ENCODE measurements around the gene PTPRZ1.

Gene PTPRZ1

DNA sequence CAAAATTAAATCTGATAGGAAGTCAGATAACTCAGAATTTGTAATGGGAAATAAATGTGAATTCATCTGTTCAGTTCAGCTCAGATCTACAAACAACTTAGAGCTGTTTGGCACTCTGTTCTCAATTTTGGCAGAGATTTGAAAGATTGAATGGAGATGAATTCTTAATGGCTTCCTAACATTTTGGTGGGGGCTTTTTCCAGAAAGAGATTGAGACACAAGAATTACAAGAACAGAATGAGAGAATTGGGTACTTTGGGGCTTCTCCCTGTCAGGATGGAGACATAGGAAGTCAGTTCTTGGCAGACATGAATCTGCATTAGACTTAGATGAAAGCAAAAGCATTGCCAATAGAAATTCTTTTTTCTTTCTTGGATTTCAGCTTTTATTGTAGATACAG lies 39.0 kb upstream of the PTPRZ1 start:
- TF ChIP-seq, protein P1, sequence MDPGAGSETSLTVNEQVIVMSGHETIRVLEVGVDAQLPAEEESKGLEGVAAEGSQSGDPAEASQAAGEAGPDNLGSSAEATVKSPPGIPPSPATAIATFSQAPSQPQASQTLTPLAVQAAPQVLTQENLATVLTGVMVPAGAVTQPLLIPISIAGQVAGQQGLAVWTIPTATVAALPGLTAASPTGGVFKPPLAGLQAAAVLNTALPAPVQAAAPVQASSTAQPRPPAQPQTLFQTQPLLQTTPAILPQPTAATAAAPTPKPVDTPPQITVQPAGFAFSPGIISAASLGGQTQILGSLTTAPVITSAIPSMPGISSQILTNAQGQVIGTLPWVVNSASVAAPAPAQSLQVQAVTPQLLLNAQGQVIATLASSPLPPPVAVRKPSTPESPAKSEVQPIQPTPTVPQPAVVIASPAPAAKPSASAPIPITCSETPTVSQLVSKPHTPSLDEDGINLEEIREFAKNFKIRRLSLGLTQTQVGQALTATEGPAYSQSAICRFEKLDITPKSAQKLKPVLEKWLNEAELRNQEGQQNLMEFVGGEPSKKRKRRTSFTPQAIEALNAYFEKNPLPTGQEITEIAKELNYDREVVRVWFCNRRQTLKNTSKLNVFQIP (CRISPR knock-in tag; IDR thresholded peaks at IDR 0.05; ENCODE audit: borderline replicate concordance, low read depth) = no peak
- TF ChIP-seq, protein P2, sequence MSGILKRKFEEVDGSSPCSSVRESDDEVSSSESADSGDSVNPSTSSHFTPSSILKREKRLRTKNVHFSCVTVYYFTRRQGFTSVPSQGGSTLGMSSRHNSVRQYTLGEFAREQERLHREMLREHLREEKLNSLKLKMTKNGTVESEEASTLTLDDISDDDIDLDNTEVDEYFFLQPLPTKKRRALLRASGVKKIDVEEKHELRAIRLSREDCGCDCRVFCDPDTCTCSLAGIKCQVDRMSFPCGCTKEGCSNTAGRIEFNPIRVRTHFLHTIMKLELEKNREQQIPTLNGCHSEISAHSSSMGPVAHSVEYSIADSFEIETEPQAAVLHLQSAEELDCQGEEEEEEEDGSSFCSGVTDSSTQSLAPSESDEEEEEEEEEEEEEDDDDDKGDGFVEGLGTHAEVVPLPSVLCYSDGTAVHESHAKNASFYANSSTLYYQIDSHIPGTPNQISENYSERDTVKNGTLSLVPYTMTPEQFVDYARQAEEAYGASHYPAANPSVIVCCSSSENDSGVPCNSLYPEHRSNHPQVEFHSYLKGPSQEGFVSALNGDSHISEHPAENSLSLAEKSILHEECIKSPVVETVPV (CRISPR knock-in tag; IDR thresholded peaks at IDR 0.05) = no peak
- no peak for ATAC-seq

DNA sequence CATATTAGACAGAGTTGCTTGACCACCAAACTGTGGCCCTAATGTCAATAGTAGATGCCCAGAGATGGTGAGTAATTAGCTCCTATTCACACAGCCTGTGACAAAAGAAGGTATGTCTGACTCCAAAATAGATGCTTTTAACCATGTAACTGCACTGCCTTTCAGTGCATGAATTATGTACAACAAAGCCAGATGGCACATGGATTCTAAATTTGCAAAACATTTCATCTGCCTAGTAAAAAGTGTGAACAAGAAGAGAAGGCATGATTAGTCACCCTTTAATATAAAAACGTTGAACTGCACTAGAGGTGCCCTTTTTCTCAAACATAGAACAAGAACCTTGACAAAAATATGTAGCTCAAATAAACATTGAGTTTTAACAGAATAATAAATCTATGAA lies 35.5 kb upstream of the PTPRZ1 start:
- TF ChIP-seq, protein P3, sequence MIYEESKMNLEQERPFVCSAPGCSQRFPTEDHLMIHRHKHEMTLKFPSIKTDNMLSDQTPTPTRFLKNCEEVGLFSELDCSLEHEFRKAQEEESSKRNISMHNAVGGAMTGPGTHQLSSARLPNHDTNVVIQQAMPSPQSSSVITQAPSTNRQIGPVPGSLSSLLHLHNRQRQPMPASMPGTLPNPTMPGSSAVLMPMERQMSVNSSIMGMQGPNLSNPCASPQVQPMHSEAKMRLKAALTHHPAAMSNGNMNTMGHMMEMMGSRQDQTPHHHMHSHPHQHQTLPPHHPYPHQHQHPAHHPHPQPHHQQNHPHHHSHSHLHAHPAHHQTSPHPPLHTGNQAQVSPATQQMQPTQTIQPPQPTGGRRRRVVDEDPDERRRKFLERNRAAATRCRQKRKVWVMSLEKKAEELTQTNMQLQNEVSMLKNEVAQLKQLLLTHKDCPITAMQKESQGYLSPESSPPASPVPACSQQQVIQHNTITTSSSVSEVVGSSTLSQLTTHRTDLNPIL (CRISPR knock-in tag; IDR thresholded peaks at IDR 0.05; ENCODE audit: low read depth) = no peak
- no peak for TF ChIP-seq ZC3H10 (CRISPR knock-in tag; IDR thresholded peaks at IDR 0.05)
- TF ChIP-seq ESRRG (CRISPR knock-in tag; IDR thresholded peaks at IDR 0.05) = no peak
- no peak for TF ChIP-seq ISL1 (CRISPR knock-in tag; IDR thresholded peaks at IDR 0.05)
- no peak for TF ChIP-seq BACH2 (CRISPR knock-in tag; IDR thresholded peaks at IDR 0.05; ENCODE audit: borderline replicate concordance)
- TF ChIP-seq, protein P1 (CRISPR knock-in tag; IDR thresholded peaks at IDR 0.05; ENCODE audit: borderline replicate concordance, low read depth) = no peak
- ATAC-seq = no peak

DNA sequence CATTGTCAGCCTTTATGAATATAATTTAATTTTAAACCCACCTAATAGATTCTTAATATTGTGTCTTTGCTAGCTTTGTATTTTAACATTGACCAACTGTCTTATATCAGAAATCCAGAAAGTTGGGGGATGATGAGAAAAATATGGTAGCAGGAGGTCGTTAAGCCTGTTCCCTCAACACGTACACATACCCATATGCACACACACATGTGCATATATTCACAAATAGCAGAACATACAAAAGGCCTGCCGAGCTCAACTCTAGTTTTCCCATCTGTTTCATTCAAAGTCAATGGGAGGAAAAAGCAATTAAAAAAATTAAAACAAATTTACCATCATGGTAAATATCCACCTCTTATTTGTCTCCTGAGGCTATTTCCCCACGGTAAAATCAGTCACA lies 25.9 kb upstream of the PTPRZ1 start:
- no peak for ATAC-seq
- TF ChIP-seq, protein P4, sequence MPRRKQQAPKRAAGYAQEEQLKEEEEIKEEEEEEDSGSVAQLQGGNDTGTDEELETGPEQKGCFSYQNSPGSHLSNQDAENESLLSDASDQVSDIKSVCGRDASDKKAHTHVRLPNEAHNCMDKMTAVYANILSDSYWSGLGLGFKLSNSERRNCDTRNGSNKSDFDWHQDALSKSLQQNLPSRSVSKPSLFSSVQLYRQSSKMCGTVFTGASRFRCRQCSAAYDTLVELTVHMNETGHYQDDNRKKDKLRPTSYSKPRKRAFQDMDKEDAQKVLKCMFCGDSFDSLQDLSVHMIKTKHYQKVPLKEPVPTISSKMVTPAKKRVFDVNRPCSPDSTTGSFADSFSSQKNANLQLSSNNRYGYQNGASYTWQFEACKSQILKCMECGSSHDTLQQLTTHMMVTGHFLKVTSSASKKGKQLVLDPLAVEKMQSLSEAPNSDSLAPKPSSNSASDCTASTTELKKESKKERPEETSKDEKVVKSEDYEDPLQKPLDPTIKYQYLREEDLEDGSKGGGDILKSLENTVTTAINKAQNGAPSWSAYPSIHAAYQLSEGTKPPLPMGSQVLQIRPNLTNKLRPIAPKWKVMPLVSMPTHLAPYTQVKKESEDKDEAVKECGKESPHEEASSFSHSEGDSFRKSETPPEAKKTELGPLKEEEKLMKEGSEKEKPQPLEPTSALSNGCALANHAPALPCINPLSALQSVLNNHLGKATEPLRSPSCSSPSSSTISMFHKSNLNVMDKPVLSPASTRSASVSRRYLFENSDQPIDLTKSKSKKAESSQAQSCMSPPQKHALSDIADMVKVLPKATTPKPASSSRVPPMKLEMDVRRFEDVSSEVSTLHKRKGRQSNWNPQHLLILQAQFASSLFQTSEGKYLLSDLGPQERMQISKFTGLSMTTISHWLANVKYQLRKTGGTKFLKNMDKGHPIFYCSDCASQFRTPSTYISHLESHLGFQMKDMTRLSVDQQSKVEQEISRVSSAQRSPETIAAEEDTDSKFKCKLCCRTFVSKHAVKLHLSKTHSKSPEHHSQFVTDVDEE (CRISPR knock-in tag; IDR thresholded peaks at IDR 0.05) = no peak
- no peak for TF ChIP-seq RARB (CRISPR knock-in tag; IDR thresholded peaks at IDR 0.05)
- no peak for TF ChIP-seq ZFP3 (CRISPR knock-in tag; IDR thresholded peaks at IDR 0.05)
- TF ChIP-seq BACH2 (CRISPR knock-in tag; IDR thresholded peaks at IDR 0.05; ENCODE audit: borderline replicate concordance) = no peak
- TF ChIP-seq SNAI2 (CRISPR knock-in tag; IDR thresholded peaks at IDR 0.05) = no peak
- TF ChIP-seq ZFP30 (CRISPR knock-in tag; IDR thresholded peaks at IDR 0.05) = no peak
- TF ChIP-seq, protein P2 (CRISPR knock-in tag; IDR thresholded peaks at IDR 0.05) = no peak
- no peak for TF ChIP-seq ESRRG (CRISPR knock-in tag; IDR thresholded peaks at IDR 0.05)

DNA sequence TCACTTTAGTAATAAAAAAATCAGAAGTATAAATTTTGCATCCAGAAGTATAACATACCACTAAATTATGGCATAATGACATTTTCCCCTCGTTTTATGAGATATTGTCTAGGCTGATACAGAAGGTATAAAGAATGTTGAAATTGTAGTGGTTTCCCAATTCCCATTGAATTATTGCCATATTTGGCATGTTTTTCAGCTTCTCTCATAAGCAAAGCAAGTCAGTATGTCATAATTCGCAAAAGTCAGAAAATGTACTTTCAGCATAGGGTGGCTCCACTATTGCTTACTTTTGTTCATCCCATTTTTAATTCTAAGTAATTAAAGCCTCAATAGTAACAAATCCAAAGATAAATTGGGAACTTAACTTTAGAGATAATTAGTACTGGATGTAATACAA lies 19.7 kb upstream of the PTPRZ1 start:
- no peak for ATAC-seq
- TF ChIP-seq ZFP30 (CRISPR knock-in tag; IDR thresholded peaks at IDR 0.05) (no peak), ZNF8 (CRISPR knock-in tag; IDR thresholded peaks at IDR 0.05) (no peak), ZNF565 (CRISPR knock-in tag; conservative IDR thresholded peaks at IDR 0.05; ENCODE audit: low read depth) (no peak), RARB (CRISPR knock-in tag; IDR thresholded peaks at IDR 0.05) (no peak), ESRRG (CRISPR knock-in tag; IDR thresholded peaks at IDR 0.05) (no peak), CSDC2 (CRISPR knock-in tag; IDR thresholded peaks at IDR 0.05) (no peak), GLIS3 (CRISPR knock-in tag; IDR thresholded peaks at IDR 0.05) (no peak), ZC3H10 (CRISPR knock-in tag; IDR thresholded peaks at IDR 0.05) (no peak), ZNF70 (CRISPR knock-in tag; IDR thresholded peaks at IDR 0.05) (no peak), BACH2 (CRISPR knock-in tag; IDR thresholded peaks at IDR 0.05; ENCODE audit: borderline replicate concordance) (no peak)
- TF ChIP-seq, protein P4 (CRISPR knock-in tag; IDR thresholded peaks at IDR 0.05) = no peak

Measured in SK-N-SH treated with all-trans-retinoic acid at 6 μM for 48 hours (cell line).